Esophagus squamous epithelium (tissue), 5 donors: Measurements from ENCODE around the gene PCSK9. TPM values are rescaled to one million over a fixed set of nuclear protein-coding genes. Genes with fewer than 3 reads are reported as not detected.

ENCODE experiments used
- DNase-seq: peaks from one replicate; lab custom pipeline; 2025; lab: John Stamatoyannopoulos, UW
- H3K27ac ChIP-seq, 4 donors: fragments of 200-600 bp; sonication (generic); one replicate each; pipeline ENCODE4 v1.5.1; 2016 to 2019; ENCODE audit warnings: mild to moderate bottlenecking in 1 of 4
- H3K27me3 ChIP-seq, 4 donors: fragments of 200-600 bp; sonication (generic); 1 replicate in 3 of 4; 2 replicates in 1 of 4; pipeline versions ENCODE4 v1.5.1 to v1.6.0; 2017 to 2021; ENCODE audit warnings: antibody characterized with exemption in 1 of 4
- H3K36me3 ChIP-seq, 3 donors: fragments of 200-600 bp; sonication (generic); one replicate each; pipeline ENCODE4 v1.5.1; 2016 to 2019
- H3K4me1 ChIP-seq, 3 donors: fragments of 200-600 bp; sonication (generic); one replicate each; pipeline ENCODE4 v1.5.1; 2017 to 2019
- H3K4me3 ChIP-seq, 4 donors: fragments of 200-600 bp; sonication (generic); 1 replicate in 3 of 4; 2 replicates in 1 of 4; pipeline ENCODE4 v1.5.1; 2016 to 2019; ENCODE audit warnings: mild to moderate bottlenecking in 2 of 4, moderate library complexity in 1 of 4
- H3K9me3 ChIP-seq, 3 donors: fragments of 200-600 bp; sonication (generic); one replicate each; pipeline ENCODE4 v1.5.1; 2016 to 2019
- POLR2A ChIP-seq, 4 donors: fragments of 450-650 bp; IDR thresholded peaks; one replicate each; pipeline ENCODE4 v1.6.1; 2017; ENCODE audit warnings: antibody characterized with exemption in 4 of 4, mild to moderate bottlenecking in 4 of 4, moderate library complexity in 3 of 4
- WGBS, 2 donors: methylation state at CpG; one replicate each; pipeline ENCODE4 v1.1.5; 2018; 5-methylcytosine and 5-hydroxymethylcytosine counted together
- intact Hi-C: fragments of 100-400 bp; cut with DNase I; formaldehyde crosslinking; loops from one replicate; pipeline ENCODE4 v1.15.0; 2022
- total RNA-seq, 4 donors: library from RNA; depleted of rRNA; stranded (reverse); fragments of >200 nt; gene quantifications; one replicate each; pipeline ENCODE4 v1.1.0, GENCODE V29; 2016
- TF ChIP-seq, protein P1 (sequence below), 6 experiments: fragments of 450-650 bp in 4 of 6; fragments of 200-600 bp in 2 of 6; sonication (generic) in 2 of 6; IDR thresholded peaks; one replicate each; pipeline ENCODE4 v1.5.1; 2016 to 2019; ENCODE audit warnings: antibody characterized with exemption in 6 of 6, mild to moderate bottlenecking in 4 of 6, moderate library complexity in 4 of 6
- donor health status: DM: yes; HTN: yes; CAD: no.

PCSK9 gene
- total RNA-seq, 4 donors from 2014 or later: 6.5 to 21.4 (median 7.0) TPM

DNA sequence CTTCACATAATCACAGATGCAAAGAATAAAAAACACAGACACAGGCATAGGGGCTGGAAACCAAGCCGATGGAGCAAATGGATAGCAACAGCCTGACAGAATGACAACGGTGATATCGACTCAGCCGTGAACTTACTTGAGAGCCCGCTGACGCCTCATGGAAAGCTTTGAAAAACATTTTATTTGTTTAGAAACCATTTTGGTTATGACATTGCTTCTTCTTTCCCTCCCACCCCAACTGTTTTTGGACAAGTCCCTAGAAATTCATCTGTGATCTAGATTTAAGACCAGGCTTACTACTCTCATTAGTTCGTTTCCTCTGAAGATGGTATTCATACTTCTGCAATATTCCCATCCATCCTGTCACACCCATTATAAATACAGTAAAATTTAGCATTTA lies 44.9 kb downstream of the PCSK9 start:
- Histone ChIP-seq H3K36me3 (peaks cover 22 to 100% (median 40%) of the 10 kb centered on the region in 3 donors), H3K9me3 (no peaks in the 10 kb centered on the region), H3K27me3 (no peaks in the 10 kb centered on the region), H3K4me3 (no peak overlapping the region), H3K4me1 (no peaks in the 10 kb centered on the region), H3K27ac (no peak overlapping the region)
- WGBS, 2 donors: 91 to 92% methylated on average over 7 of the region's 7 CpGs
- intact Hi-C loops: no loop called here
- no peak for TF ChIP-seq POLR2A (IDR thresholded peaks at IDR 0.05)
- TF ChIP-seq, protein P1, sequence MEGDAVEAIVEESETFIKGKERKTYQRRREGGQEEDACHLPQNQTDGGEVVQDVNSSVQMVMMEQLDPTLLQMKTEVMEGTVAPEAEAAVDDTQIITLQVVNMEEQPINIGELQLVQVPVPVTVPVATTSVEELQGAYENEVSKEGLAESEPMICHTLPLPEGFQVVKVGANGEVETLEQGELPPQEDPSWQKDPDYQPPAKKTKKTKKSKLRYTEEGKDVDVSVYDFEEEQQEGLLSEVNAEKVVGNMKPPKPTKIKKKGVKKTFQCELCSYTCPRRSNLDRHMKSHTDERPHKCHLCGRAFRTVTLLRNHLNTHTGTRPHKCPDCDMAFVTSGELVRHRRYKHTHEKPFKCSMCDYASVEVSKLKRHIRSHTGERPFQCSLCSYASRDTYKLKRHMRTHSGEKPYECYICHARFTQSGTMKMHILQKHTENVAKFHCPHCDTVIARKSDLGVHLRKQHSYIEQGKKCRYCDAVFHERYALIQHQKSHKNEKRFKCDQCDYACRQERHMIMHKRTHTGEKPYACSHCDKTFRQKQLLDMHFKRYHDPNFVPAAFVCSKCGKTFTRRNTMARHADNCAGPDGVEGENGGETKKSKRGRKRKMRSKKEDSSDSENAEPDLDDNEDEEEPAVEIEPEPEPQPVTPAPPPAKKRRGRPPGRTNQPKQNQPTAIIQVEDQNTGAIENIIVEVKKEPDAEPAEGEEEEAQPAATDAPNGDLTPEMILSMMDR (IDR thresholded peaks at IDR 0.05): no peak
- DNase-seq: no peak

GRCh38 chr1:55087439-55087838 lies 48.1 kb downstream of the PCSK9 start:
- Histone ChIP-seq H3K27me3 (no peaks in the 10 kb centered on the region), H3K9me3 (no peaks in the 10 kb centered on the region), H3K27ac (no peak overlapping the region), H3K4me3 (no peak overlapping the region), H3K4me1 (no peaks in the 10 kb centered on the region), H3K36me3 (peaks cover 27 to 100% (median 42%) of the 10 kb centered on the region in 3 donors)
- intact Hi-C loops: no loop called here
- WGBS, 2 donors: 76 to 88% methylated on average over 3 of the region's 3 CpGs
- DNase-seq: no peak
- TF ChIP-seq POLR2A (IDR thresholded peaks at IDR 0.05): no peak
- TF ChIP-seq, protein P1 (IDR thresholded peaks at IDR 0.05): no peak

GRCh38 chr1:55088413-55088812 lies 49.1 kb downstream of the PCSK9 start:
- H3K27ac ChIP-seq: no peak overlapping the region
- TF ChIP-seq POLR2A (IDR thresholded peaks at IDR 0.05): no peak
- TF ChIP-seq, protein P1 (IDR thresholded peaks at IDR 0.05): no peak
- intact Hi-C loops: no loop called here
- no peak for DNase-seq
- no peaks in the 10 kb centered on the region for H3K9me3 ChIP-seq
- no peak overlapping the region for H3K4me3 ChIP-seq
- 61 to 62% methylated on average over 4 of the region's 4 CpGs for WGBS, 2 donors
- H3K4me1 ChIP-seq: no peaks in the 10 kb centered on the region
- peaks cover 27 to 100% (median 46%) of the 10 kb centered on the region in 3 donors for H3K36me3 ChIP-seq
- H3K27me3 ChIP-seq: no peaks in the 10 kb centered on the region

DNA sequence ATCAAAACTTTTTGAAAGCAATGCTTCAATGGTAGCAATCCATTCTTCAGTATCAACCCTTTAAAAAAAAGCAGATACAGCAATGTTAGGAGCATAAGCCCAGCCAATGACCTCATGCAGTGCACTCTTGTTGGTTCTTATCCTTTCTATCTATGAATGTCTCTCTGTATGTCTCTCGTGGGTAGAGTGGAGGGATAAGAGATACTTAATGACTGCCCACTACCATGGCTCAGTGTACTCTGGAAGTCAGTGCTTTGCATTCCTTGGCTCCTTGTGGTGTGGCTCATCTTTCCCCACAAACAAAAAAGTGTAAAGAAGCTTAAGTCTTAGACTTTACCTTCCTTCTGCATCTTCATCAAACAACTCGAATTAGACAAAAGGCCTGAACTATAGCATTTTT lies 50.3 kb downstream of the PCSK9 start:
- no peaks in the 10 kb centered on the region for H3K4me1 ChIP-seq
- intact Hi-C loops: no loop called here
- H3K4me3 ChIP-seq: no peak overlapping the region
- TF ChIP-seq POLR2A (IDR thresholded peaks at IDR 0.05): no peak
- TF ChIP-seq, protein P1 (IDR thresholded peaks at IDR 0.05): no peak
- H3K27ac ChIP-seq: no peak overlapping the region
- H3K9me3 ChIP-seq: no peaks in the 10 kb centered on the region
- WGBS, 2 donors: 85 to 88% methylated on average over 2 of the region's 2 CpGs
- H3K27me3 ChIP-seq: no peaks in the 10 kb centered on the region
- DNase-seq: no peak
- peaks cover 25 to 100% (median 45%) of the 10 kb centered on the region in 3 donors for H3K36me3 ChIP-seq

DNA sequence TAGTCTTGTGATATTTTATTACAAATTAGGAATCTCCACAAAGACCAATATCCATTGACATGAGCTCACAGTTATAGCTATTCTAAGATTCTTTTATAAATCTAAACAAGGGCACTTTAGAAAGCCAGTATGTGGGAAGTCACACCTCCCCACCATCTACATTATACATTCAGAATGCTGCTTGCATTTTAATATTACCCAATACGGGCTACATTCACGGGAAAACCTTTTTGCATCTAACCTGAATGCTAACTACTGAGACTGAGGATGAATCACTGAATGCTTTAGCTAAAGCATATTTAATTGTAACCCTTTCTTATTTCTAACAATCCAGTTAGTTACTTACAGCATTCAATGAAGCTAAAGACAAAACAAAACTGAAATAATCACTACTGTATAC lies 53.1 kb downstream of the PCSK9 start:
- no peak for DNase-seq
- 85 to 87% methylated on average over 2 of the region's 2 CpGs for WGBS, 2 donors
- no peak for TF ChIP-seq POLR2A (IDR thresholded peaks at IDR 0.05)
- TF ChIP-seq, protein P1 (IDR thresholded peaks at IDR 0.05): no peak
- peaks cover 25 to 100% (median 43%) of the 10 kb centered on the region in 3 donors for H3K36me3 ChIP-seq
- no peak overlapping the region for H3K4me3 ChIP-seq
- no peaks in the 10 kb centered on the region for H3K27me3 ChIP-seq
- H3K4me1 ChIP-seq: no peaks in the 10 kb centered on the region
- intact Hi-C loops: no loop called here
- no peak overlapping the region for H3K27ac ChIP-seq
- no peaks in the 10 kb centered on the region for H3K9me3 ChIP-seq
